CD4-positive, alpha-beta T cell treated with Interleukin-4 for 1 hour (primary cell): ENCODE data around the gene PTPRK.
A peak's percentile ranks its signal among the peaks of the same experiment; 100 is the strongest.

Experiments used
- DNase-seq, 2 donors: peaks; one replicate each; pipeline ENCODE4 v3.0.0-alpha.2; 2020 to 2022

The PTPRK gene

DNA sequence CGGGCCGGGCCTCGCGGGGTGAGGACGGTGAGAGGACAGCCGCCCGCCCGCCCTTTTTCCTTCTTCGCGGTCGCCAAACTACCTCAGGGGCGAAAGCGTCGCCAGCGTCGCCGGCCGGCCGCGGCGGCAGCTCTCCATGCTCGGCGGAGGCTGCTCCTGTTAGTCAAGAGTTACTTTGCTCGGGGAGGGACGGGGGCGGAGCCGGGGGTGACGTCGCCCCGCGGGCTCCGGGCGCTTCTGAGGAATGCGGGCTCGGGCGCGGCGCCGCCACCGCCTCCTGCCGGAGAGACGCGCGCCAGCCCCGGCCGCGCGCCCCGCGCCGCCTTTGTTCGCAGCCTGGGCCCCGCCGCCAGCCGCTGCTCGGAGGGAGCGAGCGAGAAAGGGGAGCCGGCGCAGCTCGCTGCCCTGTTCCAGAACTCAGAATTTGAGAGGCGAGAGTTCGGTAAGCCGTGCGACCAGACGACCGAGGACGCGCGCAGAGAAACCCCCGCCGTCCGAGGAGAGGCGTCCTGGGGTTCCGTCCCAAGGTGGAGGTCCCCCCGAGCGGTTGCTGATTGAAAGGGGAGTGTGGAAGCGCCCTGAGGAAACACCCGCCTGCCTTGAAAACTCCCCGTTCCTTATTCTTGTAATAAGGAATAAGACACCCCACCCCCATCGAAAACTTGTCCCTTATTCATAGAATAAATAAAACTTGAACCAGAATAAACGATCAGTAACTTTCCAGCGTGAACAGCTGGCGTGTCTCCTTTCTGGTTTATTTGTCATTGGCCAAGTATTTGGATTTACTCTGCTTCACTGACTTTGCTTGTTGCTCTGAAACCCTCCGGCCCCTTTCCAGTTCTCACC is at the start of gene PTPRK:
TSS of gene PTPRK (minus strand) at position 164 of the 846 bp plus-strand sequence. CDS start 241 bp downstream, outside the sequence.
- DNase-seq: peak; percentile 82 to 84

DNA sequence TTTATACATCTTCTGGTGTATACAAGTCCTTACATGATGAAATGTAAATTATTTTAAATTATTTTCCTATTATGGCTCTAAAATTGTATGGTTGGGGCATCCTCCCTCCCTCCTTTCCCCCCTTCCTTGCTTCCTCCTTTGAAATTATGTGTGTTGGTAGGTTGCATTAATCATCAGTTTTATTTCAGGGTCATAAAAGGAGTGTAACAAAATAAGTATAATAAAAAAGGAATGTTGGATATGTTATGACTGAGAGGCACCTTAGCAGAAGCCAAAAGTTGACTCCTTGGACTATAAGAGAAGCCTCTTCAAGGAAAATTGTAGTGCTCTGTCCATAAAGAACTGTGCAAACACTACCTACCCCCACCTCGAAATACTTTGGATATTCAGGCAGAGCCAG is 46.6 kb upstream of the PTPRK start:
- DNase-seq: no peak

DNA sequence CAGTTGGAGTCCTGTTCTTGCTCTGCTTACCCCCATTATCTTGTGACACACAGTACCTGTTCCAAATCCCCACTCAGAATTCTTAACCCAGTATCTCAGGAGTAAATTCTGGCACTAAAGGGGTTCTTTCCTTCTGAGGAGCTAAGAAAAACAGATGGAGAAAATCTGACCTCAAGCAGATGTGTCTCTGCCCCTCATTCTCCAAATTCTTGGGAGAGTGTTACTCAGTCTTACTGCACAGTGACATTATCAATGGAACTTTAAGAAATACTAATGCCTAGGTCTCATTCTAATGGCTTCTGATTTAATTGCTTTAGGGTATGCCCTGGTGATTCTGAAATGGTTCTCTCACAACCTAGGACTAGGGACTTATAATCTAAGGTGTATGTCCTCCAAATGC is 40.6 kb upstream of the PTPRK start:
- DNase-seq: no peak

DNA sequence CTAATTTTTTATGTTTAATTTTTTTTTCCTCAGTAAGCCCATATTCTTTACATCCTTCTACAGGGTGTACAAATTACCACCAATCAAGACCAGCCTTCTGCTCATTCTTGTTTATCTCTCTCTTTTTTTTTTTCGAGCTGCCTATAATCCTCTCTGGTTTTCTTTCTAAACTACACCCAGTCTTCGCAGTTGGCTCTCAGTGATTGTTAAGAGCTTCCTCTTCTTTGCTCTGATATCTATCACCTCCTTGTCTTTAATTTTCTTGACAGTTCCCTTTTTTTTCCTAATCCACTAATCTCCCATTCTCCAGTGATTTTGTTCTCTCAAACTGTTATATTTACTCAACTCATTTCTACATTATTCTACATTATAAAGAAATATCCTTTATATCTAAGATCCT is 38.5 kb upstream of the PTPRK start:
- DNase-seq: no peak

DNA sequence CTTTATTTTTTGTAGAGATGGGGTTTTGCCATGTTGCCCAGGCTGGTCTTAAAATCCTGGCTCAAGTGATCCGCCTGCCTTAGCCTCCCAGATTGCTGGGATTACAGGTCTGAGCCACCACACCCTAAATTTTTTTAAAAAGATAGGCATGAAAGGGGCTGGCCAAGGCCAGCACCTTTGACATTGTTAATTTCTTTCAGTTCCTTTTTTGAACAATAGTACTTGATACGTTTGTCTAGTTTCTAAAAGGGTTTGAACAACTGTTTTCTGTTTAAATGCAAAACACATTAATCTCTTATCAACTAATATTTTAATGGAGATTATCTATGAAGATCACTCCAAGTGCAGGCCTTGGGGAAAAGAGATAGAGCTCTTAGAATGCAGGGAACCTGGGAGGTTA is 37.6 kb upstream of the PTPRK start:
- no peak for DNase-seq

DNA sequence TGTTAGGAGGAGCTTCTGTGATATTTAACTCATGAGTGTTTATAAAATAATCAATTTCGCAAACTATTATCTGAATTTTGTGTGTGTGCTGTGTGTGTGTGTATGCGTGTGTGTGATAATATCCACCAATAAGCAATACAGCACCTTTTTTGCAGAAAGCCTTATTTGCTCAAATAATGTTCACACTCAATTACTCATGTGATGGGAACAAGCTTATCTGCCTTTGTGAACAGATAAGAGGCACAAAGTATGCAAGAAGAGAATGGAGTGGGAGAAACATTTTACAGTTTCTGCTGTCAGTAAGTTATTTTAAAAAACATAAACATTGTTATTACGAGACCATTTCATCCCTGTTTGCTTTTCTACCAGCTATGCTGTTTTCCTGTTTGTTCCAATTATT is 36.7 kb upstream of the PTPRK start:
- DNase-seq: no peak

DNA sequence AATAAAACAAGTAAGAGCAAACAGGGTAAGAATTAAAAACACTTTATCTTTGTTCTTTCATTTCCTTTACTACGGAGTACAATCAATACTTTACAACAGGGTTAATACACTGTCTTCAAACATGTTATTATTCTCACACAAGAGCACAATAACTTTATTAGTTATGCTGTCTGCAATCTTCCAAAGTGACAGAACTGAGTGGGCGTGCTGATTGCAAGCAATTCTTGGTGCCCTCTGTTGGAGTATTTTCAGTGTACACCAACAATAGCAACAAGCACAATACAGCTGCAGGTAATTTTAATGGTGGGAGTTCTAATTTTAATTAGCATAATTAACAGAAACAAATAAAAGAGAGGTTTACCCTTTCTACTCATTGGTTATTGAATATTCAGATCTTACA is 33.9 kb upstream of the PTPRK start:
- no peak for DNase-seq

DNA sequence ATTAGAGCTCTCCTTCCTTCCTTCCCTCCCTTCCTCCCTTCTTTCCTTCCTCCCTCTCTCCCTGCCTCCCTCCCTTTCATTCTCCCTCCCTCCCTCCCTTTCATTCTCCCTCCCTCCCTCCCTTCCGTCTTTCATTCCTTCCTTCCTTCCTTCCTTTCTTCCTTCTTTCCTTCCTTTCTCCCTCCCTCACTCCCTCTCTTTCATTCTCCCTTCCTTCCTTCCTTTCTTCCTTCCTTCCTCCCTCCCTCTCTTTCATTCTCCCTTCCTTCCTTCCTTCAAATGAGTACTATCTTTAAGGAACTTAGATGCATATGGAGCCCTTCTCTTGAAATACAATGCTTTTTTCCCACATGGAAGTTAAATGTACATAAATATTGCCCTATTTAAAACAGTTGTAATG is 20.9 kb upstream of the PTPRK start:
- DNase-seq: no peak

DNA sequence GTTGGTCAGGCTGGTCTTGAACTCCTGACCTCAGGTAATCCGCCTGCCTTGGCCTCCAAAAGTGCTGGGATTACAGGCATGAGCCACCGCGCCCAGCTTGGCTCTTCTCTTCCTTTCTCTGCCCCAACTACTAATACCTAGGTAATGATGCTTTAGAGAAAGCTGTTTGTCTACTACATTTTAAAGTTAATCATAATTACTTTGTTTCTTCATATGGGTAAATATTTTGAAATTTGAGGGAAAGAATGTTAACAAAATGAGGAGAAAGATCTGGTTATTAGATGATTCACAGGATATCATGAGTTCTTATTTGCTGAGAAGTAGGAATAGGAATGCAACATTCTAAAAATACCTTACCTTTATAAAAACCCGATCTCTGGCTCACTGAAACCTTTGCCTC is 18.4 kb upstream of the PTPRK start:
- no peak for DNase-seq

DNA sequence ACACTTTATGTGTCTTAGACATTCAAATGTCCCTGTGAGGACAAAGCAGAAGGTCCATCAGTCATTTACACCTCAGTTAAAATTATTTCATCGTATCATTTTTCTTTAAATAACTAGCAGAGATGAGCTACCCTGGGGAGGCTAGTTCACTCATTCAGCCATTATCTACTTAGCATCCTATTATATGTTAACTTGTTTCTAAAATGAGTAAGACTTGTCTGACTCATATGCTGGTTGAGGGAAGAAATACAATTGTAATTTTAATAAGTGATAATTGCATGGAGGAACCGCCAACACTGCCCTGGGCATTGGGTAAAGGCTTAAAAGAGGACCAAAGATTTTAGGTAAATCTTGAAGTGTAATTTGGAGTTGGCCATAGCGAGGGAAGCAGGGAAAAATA is 12.4 kb upstream of the PTPRK start:
- DNase-seq: no peak

DNA sequence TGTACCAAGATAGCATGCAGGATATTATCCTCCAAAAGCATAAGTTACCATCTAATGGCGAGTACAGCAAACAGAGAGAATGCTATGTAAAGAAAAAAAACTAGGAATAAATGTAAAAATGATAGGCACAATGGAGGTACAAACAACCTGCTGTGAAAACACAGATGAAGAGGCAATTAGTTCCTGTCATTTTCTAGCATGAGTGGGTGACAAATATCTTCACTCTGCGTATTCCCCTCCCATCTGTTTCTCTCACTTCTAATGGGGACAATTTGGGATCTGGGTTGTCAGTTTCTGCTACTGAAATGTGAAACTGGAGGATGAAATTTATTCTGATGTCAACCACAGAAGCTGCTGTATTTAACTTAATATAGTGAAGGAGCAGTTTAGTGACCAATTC is 11.7 kb upstream of the PTPRK start:
- no peak for DNase-seq

DNA sequence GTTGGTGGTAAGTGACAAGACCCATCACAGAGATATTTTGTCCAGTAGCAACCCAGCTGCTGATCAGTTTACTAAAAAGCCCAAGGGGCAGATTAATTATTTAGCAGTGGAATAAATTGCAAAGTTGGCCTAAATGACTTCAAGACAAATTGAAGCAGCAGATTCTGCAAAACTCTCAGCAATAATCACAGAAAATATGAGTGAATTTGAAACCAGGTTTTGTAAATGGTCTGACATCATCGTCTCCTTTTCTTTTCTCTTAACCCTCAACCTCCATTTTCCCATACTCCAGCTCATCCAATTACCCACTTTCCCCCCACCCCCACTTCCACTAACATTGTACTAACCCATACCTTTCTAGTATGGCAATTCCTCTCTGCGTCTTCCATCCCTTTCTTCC is 11.3 kb upstream of the PTPRK start:
- no peak for DNase-seq

DNA sequence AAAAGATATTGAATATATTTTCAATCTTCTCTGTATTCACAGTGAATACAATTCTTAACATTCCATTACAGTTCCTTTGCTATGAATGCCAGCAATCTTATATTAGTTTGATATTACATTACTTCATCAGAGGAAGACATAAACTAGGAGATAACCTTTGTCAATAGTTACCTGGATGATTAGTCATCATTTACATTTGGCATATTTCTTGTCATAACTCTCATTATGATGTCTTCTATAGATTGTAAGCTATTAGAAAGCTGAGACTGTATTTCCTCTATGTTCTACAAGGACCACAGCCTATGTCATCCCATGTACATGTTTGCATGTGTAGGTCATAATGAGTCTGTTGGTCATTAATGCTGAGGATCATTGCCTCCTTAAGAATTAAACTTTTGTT is 7.8 kb upstream of the PTPRK start:
- DNase-seq: no peak

DNA sequence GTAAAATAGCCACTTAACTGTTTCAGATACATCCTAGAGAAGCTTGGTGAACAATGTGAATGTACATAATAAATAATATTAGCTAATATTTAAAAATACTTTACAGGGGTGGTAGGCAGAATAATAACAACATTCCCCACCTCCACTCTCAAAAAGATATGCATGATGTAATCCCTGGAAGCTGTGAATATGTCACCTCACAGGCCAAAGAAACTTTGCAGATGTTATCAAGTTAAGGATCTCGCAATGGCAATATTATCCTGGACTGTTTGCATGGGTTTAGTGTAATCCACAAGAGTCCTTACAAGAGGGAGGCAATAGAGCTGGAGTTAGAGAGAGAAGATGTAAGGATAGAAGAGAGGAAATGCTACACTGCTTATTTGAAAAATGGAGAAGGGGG is 7.0 kb upstream of the PTPRK start:
- DNase-seq: no peak

DNA sequence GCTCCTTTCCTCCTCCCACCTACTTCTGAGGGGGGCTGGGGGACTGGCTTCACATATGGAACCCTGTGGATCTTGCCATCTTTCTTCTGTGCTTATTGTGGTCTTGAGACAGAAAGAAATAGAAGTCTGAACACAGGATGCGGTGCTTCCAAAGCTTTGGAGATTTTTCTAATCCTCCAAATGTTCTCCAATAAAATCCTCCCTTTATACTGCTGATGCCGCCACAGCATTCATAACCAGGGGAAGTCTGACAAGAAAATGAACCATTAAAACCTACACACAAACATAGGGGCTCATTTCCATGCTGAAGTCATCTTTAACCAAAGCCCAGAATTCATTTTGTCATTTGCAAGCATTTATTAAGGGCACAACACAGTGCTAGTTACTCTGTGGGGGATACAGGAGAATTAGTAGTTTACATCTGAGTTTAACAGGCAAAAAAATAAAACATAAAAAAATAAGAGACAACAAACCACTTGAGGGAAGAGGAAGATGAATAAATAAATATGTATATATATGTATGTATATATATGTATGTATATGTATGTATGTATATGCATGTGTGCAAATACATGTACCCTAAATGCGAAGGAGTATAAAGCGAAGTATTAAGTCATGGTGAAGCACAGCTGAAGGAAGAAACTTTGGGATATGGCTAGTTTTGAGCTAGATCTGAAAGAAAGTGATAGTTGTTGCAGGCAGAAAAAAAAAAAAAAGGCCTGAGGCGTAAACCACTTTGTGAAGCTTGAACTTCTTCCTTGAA is 5.9 kb upstream of the PTPRK start:
- DNase-seq: no peak

DNA sequence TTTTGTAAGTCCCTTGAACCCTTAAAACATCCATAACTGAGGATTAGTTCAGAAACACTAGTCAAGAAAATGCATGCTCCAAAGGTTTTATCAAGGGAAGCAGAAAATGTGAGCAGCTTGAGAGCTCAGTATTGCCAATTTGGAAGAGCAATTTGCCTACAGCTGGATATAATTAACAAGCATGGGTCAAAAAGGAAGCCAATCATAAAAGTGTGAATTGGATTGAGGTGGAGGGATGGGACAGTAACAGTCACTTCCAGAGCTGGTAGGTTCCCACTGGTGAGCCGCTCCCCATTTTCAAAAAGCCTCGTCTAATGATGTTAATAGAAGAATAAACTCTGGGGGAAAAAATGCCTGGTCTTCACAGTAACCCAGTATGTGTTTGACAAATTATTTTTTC is 5.0 kb upstream of the PTPRK start:
- DNase-seq: no peak

DNA sequence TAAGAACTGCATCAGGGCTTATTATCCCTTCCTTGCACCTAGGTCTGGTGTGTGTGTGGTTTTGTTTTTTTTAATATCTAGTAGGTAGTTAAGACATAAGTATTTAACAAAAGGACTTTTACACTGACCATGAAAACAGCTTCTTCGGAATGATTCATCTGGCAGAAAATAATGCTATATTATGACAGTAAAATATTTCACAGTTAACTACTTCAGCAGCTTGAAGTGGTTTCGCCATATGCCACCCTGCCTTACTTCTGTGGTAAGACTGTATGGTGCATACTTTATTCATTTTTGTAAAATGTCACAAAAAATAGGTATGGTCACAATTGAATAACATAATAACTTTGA is 858 bp upstream of the PTPRK start:
- DNase-seq: no peak

DNA sequence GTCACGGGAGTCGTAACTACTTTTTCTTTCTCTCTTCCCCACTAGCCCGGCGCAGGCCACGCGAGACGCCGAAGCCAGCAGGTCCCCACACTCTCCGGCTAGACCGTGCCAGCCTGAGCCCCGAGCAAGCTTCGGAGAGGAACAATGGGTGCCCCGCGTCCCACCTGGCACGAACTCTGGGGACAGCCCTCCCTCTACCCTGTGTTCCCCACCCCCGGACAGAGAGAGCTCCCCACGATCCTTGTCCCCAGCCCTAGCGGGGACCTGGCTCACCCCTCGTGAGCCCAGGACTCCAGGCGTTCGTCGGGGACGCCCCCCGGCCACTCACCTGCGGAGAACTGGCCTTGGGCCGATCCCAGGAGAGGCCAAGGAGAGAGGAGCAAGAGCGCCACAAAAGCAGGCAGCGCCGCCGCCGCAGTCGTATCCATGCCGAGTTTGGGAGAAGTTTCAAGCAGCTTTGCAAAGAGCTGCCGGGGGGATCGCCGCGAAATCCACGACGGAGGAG is 416 bp downstream of the PTPRK start:
- peak; percentile 13 to 44 for DNase-seq

DNA sequence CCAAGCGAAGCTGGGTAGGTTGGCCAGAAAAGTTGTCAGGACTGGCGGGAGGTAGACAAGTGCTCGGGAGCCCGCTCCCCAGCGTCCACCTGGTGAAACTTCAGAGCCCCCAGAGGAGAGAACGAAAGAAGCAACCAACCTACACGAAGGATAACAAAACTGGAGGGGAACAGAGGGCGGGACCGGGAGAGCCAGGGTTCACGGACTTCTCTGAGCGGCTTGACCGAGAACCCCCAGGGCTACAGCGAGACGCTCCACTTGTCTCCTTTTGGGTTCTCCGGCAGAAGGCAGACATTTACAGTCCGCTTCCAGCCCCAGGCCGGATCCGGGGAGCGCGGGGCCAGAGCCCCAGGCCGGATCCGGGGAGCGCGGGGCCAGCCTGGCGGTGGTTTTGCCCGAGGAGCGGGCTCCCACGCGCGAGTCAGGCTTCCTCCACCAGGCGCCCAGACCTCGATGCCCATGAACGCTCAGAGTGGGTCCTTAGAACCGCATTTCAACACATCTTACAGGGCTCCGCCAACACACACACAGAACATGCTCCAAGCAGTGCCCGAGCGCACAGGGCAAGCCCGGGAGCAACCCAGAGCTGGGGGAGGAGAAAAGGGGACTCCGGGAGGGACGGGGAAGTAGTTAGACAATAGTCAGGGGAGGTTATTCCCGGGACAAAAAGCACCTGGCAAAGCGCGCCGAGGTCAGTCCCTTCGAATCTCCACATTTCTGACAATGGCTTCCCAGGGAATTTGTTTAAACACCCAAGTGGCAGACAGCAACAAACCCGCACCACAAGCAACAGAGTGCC is 1.1 kb downstream of the PTPRK start:
- peak in 1 of 2 donors; percentile 14 for DNase-seq

DNA sequence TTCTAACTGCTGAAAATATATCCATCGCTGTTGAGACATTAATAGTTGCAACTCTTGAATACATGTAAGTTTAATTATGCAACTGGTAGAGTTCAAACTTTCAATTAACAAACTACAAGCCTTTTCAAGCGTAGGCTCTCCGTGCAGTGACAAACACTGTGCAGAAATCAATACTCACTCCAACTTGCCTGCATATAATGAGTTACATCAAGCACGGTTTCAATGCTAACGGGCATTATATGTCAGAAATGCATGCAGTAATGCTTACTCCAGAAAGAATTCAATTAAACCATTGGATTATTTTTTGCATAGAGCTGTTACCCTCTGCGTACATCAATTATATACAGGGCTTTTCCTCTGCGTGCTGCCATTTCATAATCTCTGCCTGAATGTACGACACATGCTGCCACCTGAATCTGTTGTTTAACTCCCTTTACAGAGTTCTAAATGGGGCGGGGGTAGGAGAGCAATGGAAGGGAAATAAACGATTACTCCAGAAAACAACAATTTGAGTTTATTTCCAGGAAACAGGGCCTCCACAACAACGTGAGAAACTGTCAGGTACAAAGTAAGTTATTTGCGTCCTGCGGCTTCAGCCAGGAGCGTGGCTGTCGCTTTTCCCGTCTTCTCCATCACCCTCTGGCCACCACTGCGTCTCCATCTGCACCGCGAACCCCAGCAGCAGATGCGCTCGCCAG is 1.8 kb downstream of the PTPRK start:
- no peak for DNase-seq

DNA sequence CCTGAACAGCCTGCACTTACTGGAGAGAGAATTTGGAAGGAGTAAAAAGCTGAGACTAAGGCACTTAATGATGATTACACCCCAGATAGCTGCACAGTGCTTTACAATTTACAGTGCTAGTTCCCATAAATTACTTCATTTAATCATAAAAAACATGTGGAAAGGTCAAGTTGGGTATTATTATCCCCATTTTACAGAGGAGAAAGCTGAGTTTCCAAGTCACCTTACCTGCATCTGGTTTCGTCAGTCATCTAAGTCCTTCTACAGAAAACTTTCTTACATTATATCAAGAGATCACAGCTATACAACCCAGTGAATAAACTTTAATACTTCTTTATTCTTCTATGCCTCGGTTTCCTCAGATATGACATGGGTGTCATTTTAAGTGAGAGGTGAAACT is 3.3 kb downstream of the PTPRK start:
- no peak for DNase-seq

DNA sequence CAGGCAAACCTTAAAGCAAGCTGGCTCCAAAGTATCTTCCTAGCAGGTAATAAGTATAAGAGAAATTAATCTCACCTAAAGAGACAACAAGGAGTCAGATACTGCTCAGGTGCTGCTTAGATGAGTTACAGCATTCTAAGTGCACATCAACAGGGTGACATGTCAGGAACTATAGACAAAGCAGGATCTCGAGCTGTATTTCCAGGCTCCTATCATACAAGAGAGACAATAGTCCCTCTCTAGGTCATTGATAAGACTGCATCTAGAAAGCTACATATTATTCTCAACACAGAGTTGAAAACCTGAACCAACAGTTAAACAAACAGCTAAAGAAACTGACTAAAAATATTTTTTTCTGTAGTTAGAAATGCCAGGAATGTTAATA is 3.9 kb downstream of the PTPRK start:
- no peak for DNase-seq
